IPS DF 6.9 (cell line): ENCODE data around the gene PITPNM1.
"Not testable (repeated sequence)": the region's sequence is repeated elsewhere in the genome, so short reads cannot be mapped to it uniquely, and the experiment has no call there.

Experiments
- DNase-seq: peaks from one replicate; pipeline ENCODE4 v3.0.0-alpha.2; 2013; ENCODE audit warnings: low read depth, low spot score
- H3K27ac ChIP-seq: one replicate; pipeline ENCODE4 v1.5.1; 2013; ENCODE audit warnings: low read length, control low read depth
- H3K27me3 ChIP-seq: 2 replicates; pipeline ENCODE4 v1.6.1; 2013; ENCODE audit warnings: mild to moderate bottlenecking, low read length; ENCODE audit not compliant: control insufficient read depth, insufficient read depth
- H3K36me3 ChIP-seq: 2 replicates; pipeline ENCODE4 v1.6.1; 2013; ENCODE audit warnings: low read length; ENCODE audit not compliant: control insufficient read depth, insufficient read depth
- H3K4me1 ChIP-seq: 2 replicates; pipeline ENCODE4 v1.6.1; 2013; ENCODE audit warnings: low read length; ENCODE audit not compliant: control insufficient read depth, insufficient read depth
- H3K4me3 ChIP-seq: 2 replicates; pipeline ENCODE4 v1.5.1; 2013; ENCODE audit warnings: mild to moderate bottlenecking, low read length
- H3K9me3 ChIP-seq: 2 replicates; pipeline ENCODE4 v1.6.1; 2013; ENCODE audit warnings: low read length, inconsistent platforms; ENCODE audit not compliant: control insufficient read depth, insufficient read depth
- WGBS: extraction: QIAGEN DNeasy Blood & Tissue Kit; methylation state at CpG from one replicate; pipeline ENCODE4 v1.1.7; 2013; ENCODE audit warnings: mixed read lengths, missing lambda C conversion rate; ENCODE audit not compliant: insufficient read length, insufficient coverage; 5-methylcytosine and 5-hydroxymethylcytosine counted together

Gene PITPNM1

DNA sequence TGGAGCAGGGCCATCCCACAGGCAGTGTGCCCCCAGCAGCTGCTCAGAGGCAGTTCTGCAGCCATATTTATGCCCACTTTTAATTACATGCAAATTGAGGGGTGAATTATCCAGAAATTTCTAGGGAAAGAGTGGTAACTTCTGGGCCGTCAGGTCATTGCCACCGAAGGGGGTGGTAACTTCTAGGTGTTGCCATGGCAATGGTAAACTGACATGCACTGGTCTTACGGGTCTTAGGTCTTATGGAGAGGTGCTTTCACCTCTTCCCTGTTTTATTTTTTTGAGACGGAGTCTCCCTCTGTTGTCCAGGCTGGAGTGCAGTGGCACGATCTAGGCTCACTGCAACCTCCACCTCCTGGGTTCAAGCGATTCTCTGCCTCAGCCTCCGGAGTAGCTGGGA is 32.3 kb downstream of the PITPNM1 start:
- no CpG with 5 or more reads among the region's 7 CpGs for WGBS
- no peak overlapping the region for H3K27ac ChIP-seq
- no peaks in the 10 kb centered on the region for H3K36me3 ChIP-seq
- H3K4me3 ChIP-seq = no peak overlapping the region
- no peaks in the 10 kb centered on the region; the same call in 1 of the 2 replicates for H3K4me1 ChIP-seq
- H3K27me3 ChIP-seq = no peaks in the 10 kb centered on the region
- no peaks in the 10 kb centered on the region for H3K9me3 ChIP-seq
- DNase-seq = no peak

DNA sequence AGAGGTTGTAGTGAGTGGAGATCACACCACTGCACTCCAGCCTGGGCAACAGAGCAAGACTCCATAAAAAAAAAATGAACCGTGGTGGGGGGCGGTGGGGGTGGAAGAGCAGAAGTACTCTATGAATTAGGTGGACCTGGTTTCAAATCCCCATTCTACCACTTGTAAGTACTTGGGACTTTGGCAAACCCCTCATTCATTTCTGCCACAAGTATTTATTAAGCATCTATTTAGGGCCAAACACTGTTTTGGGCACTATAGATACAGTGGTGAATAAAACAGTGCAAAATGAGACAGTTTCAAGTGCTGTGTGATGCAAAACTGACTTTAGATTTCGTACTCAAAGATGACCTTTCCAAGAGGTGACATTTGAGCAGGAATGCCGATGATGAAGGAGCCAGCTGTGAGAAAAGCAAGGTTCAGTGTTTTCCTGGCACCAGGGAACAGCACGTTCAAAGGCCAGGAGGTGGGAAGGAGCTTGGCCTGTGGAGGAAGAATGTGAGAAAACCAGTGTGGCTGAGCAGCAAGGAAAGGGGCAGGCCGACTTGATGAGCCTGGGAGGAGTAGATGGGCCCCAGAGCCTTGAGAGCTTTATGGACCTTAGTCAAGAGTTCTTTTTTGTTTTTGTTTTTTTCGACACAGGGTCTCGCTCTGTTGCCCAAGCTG is 34.7 kb downstream of the PITPNM1 start:
- Histone ChIP-seq H3K4me1 (no peaks in the 10 kb centered on the region; the same call in 1 of the 2 replicates), H3K36me3 (no peaks in the 10 kb centered on the region), H3K4me3 (no peak overlapping the region), H3K27me3 (no peaks in the 10 kb centered on the region), H3K9me3 (no peaks in the 10 kb centered on the region), H3K27ac (no peak overlapping the region)
- DNase-seq = no peak
- WGBS = no CpG with 5 or more reads among the region's 8 CpGs

DNA sequence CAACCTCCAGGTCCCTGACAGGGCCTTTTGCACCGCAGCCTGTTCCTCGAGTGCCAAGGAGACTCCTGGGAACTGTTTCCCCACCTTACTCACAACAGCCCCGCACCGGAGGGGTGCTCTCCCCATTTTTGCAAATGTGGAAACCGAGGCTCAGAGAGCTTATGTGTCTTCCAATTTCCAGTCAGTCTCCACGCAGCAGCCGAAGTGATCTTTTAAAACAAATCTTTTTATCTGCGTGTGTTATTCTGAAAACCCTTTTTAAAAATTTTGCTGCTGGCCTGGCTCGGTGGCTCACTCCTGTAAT is 35.7 kb downstream of the PITPNM1 start:
- Histone ChIP-seq H3K27me3 (no peaks in the 10 kb centered on the region), H3K9me3 (no peaks in the 10 kb centered on the region), H3K4me3 (peak overlapping the region; percentile 93; the same call in 1 of the 2 replicates), H3K36me3 (no peaks in the 10 kb centered on the region), H3K4me1 (no peaks in the 10 kb centered on the region; the same call in 1 of the 2 replicates), H3K27ac (no peak overlapping the region)
- no CpG with 5 or more reads among the region's 9 CpGs for WGBS
- DNase-seq = no peak

DNA sequence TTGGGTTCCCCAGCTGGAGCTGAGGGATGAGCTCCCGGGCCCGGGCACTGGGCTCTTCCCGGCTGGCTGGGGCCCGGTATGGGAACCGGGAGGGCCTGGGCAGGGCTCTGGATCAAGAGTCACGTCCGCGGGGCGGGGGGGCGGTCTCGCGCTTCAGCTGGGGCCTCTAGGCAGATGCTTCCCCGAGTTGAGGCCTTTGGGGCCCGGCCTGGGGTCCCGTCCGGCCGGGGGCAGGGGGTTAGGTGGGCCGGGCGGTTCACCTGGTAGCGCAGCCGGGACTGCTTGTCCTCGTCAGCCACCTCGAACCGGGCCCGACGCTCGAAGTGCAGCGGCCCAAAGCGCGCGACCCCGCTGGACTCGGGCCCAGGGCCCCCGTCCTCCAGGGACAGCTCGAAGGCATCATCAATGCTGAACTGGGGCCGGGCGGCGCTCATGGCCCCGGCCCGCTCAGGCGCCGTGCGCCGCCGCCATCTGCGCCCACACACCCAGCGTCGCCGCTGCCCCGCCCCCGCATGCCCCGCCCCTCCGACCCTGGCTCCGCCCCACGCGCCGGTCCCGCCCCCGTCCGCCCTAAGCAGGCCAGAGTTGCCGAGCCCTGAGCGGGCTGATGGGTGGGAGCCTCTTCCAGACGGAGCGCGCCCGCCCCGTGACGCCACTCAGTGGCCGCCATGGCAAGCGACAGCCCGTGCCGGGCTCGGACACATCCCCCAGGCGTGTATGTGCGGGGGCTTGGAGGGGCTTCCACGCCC is 36.2 kb downstream of the PITPNM1 start, which contains the start of gene TMEM134:
Gene TMEM134, minus strand, starts transcription at position 493 of the 749 bp plus-strand sequence. Its CDS starts 59 bp downstream, at position 434.
- WGBS = no CpG with 5 or more reads among the region's 76 CpGs
- H3K27ac ChIP-seq = no peak within 1 kb of the TSS

DNA sequence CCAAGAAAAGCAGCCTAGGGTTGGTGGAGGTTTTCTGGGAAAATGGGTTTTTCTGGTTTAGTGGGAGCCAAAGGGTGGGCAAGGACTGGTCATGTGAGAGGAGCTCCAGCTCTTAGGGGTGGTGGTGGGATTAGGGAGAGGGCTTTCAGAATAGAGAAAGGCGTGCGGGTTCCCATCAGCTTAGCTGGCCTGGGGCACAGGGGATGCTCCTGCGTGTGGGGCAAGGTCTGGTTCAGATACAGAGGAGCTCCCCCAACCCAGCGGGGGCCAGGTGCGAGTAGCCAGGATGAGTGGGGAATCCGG is 36.8 kb downstream of the PITPNM1 start:
- DNase-seq = no peak
- Histone ChIP-seq H3K4me1 (no peaks in the 10 kb centered on the region; the same call in 1 of the 2 replicates), H3K36me3 (no peaks in the 10 kb centered on the region), H3K27me3 (no peaks in the 10 kb centered on the region), H3K27ac (no peak overlapping the region), H3K9me3 (no peaks in the 10 kb centered on the region), H3K4me3 (peak overlapping the region; percentile 93; the same call in 1 of the 2 replicates)
- no CpG with 5 or more reads among the region's 6 CpGs for WGBS

More for the DNA sequence above, 36.2 kb downstream of the PITPNM1 start, which contains the start of gene TMEM134:
- Histone ChIP-seq H3K36me3 (no peaks in the 10 kb centered on the region), H3K9me3 (no peaks in the 10 kb centered on the region), H3K4me1 (no peaks in the 10 kb centered on the region; the same call in 1 of the 2 replicates), H3K27me3 (no peaks in the 10 kb centered on the region), H3K4me3 (peak within 1 kb of the TSS; percentile 93; the same call in 1 of the 2 replicates)
- DNase-seq = peak; percentile 76

DNA sequence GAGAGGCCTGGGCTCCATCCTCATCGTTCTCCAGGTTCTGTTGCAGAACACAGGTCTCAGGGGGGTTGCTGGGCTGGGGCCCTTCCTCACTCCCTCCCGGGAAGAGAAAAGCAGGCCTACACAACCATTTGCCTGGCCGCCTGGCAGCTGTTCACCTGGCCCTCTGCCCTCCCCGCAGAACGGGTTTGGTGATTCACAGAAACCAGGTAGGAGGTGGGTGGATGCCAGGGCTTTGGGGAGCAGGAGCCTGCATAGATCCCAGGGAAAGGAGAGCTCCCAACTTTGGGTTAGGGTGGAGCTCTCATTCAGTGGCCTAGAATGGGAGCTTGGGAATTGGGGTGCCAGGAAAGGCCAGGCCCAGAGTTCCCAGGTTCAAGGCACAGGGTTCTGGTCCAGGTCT is 37.1 kb downstream of the PITPNM1 start:
- no peak for DNase-seq
- no CpG with 5 or more reads among the region's 5 CpGs for WGBS

DNA sequence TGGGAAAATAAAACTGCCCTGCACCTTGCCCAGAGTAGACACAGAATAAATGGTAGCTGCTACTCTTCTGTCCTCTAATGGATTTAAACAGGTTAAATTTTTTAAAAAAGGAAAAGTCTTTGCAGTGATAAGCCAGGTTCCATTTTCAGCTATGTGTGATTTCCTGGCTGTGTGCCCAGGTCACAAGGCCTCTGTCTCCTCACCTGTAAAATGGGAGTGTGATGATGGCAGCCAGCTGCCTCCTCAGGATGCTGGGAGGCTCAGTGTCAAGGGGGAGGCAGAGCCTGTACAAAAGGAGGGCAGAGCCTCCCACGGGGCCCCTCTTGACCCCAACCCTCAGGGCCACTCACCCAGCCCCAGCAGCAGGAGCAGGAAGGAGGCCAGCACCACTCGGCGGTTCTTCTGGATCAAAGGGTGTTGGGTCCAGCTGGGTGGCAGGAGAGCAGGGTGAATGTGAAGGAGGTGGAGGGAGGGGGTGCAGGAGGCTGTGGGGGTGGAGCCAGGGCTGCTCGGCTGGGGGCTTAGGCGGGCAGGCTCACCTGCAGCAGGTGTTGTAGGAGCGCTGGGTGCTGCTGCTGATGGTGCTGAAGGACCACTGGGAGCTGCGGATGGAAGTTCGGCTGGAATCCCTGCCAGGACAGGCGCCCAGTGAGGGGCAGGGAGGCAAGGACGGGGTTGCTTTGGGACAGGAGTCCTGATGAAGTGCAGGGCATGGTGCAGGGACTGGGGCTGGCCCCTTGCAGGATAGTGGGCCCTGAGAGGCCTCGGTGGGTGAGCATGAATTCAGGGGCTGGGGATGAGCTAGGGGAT is 38.0 kb downstream of the PITPNM1 start:
- Histone ChIP-seq H3K27me3 (no peaks in the 10 kb centered on the region), H3K9me3 (no peaks in the 10 kb centered on the region), H3K36me3 (no peaks in the 10 kb centered on the region), H3K27ac (no peak overlapping the region), H3K4me3 (no peak overlapping the region), H3K4me1 (no peaks in the 10 kb centered on the region; the same call in 1 of the 2 replicates)
- WGBS = no CpG with 5 or more reads among the region's 11 CpGs
- DNase-seq = no peak

More for the DNA sequence above, 37.1 kb downstream of the PITPNM1 start:
- no peaks in the 10 kb centered on the region for H3K27me3 ChIP-seq
- H3K4me1 ChIP-seq = no peaks in the 10 kb centered on the region; the same call in 1 of the 2 replicates
- H3K4me3 ChIP-seq = peak overlapping the region; percentile 93; the same call in 1 of the 2 replicates
- H3K9me3 ChIP-seq = no peaks in the 10 kb centered on the region
- H3K27ac ChIP-seq = no peak overlapping the region
- no peaks in the 10 kb centered on the region for H3K36me3 ChIP-seq

DNA sequence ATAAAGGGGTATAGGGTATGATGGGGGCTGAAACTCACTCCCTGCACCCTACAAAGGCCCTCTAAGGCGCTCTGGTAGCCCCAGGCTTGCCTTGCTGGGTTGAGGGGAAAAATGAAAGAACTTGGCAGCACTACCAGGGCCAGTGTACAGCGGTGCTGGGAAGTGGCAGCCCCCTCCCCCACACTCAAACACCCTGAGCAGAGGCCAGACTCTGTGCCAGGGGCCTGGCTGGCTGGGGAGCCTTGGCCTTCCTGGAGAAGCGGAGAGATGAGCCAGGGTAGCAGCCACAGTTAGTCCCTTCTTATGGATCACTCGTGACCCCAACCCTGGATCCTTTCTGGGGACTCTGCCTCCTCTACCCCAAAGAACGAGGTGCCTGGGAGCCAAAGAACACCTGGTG is 38.8 kb downstream of the PITPNM1 start:
- WGBS = no CpG with 5 or more reads among the region's 5 CpGs
- no peaks in the 10 kb centered on the region for H3K27me3 ChIP-seq
- no peak for DNase-seq
- H3K27ac ChIP-seq = no peak overlapping the region
- no peak overlapping the region for H3K4me3 ChIP-seq
- no peaks in the 10 kb centered on the region for H3K9me3 ChIP-seq
- H3K36me3 ChIP-seq = no peaks in the 10 kb centered on the region
- H3K4me1 ChIP-seq = no peaks in the 10 kb centered on the region; the same call in 1 of the 2 replicates

DNA sequence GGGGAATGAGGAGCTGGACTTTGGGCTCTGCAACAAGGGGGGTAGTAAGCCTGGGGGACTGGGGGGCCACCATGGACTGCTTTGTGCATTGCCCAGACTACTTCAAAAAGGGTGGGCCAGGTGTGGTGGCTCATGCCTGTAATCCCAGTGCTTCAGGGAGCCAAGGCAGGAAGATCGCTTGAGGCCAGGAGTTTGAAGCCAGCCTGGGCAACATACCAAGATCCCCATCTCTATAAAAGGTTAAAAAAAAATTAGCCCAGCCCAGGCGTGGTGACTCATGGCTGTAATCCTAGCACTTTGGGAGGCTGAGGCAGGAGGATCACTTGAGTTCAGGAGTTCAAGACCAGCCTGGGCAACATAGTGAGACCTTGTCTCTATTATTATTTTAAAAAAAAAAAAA is 39.6 kb downstream of the PITPNM1 start:
- H3K36me3 ChIP-seq, H3K4me1 ChIP-seq, H3K9me3 ChIP-seq, H3K27me3 ChIP-seq, DNase-seq, H3K27ac ChIP-seq: not testable (repeated sequence)
- peak overlapping the region; percentile 90; the same call in 1 of the 2 replicates for H3K4me3 ChIP-seq
- no CpG with 5 or more reads among the region's 2 CpGs for WGBS

DNA sequence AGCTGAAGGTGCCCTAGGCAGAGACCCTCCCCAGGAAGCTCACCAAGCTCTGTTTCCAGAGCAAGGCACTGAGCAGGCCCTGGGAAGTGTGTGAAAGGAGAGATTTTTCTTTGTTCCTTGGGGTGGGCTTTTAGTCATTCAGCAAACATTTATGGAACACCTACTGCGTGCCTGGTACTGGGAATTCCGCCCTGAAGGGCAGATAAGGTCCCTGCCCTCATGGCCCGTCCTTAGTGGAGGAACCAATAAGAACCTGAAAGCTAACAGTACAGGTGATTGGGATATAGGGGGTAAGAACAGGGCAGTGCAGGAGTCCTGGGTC is 40.0 kb downstream of the PITPNM1 start:
- Histone ChIP-seq H3K36me3 (no peaks in the 10 kb centered on the region), H3K27me3 (no peaks in the 10 kb centered on the region), H3K9me3 (no peaks in the 10 kb centered on the region), H3K4me1 (no peaks in the 10 kb centered on the region; the same call in 1 of the 2 replicates), H3K4me3 (peak overlapping the region; percentile 90; the same call in 1 of the 2 replicates), H3K27ac (no peak overlapping the region)
- no CpG with 5 or more reads among the region's 3 CpGs for WGBS
- DNase-seq = no peak
